ENCODE measurements around the gene KIF6.
"Not testable (repeated sequence)": the region's sequence is repeated elsewhere in the genome, so short reads cannot be mapped to it uniquely, and the experiment has no call there.

GRCh38 chr6:39723350-39723749, 1.9 kb downstream of the KIF6 start:
- TF ChIP-seq CTCF (IDR thresholded peaks at IDR 0.05; ENCODE audit: insufficient read depth, low read length, poor library complexity, severe bottlenecking); EZH2phosphoT487 (conservative IDR thresholded peaks at IDR 0.05; ENCODE audit: low read length): not testable (repeated sequence)
